Measurements from ENCODE around the gene IKZF1. TPM values are rescaled to one million over a fixed set of nuclear protein-coding genes. Genes with fewer than 3 reads are reported as not detected.

Gene IKZF1
- total RNA-seq: under 0.01 TPM in 1 of 2 replicates, not detected in the other

DNA sequence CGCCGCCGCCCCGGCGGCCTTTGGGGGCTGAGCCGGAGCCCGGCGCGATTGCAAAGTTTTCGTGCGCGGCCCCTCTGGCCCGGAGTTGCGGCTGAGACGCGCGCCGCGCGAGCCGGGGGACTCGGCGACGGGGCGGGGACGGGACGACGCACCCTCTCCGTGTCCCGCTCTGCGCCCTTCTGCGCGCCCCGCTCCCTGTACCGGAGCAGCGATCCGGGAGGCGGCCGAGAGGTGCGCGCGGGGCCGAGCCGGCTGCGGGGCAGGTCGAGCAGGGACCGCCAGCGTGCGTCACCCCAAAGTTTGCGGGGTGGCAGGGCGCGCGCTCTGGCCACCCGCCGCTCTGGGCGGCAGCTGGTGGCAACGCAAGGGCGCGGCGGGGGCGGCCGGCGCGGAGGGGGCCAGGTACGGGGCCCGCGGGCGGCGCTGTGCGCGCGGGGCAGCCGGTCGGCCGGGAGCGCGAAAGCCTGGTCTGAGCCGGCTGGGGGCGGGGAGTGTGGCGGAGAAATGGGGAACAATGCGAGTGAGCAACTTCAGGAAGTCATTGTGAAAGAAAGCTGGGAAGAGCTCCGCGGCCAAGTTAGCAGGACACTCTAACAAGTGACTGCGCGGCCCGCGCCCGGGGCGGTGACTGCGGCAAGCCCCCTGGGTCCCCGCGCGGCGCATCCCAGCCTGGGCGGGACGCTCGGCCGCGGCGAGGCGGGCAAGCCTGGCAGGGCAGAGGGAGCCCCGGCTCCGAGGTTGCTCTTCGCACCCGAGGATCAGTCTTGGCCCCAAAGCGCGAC lies at the start of gene IKZF1:
IKZF1 (plus strand) TSS at position 588 of the 782 bp plus-strand sequence. CDS start 14,346 bp downstream, outside the sequence.
- DNase-seq (ENCODE audit: low read depth, low spot score): no peak

DNA sequence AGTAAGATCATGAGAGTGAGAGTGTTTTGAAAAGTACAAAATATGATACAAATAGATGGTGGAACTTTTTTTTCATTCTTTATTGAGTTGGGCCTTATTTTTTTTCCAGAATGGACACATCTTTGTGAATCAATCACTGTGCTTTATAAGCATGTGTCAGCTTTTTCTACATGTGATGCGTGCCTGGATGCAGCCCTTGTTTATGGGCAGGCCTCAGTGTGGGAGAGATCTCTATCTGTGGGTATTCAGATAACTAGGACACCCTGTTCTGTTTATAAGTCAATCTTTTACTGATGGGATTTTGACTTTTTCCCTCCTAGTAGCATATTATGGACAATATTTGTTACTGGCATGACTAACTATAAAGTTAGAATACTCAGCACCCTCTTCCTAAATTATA lies 42.9 kb upstream of the IKZF1 start:
- DNase-seq (ENCODE audit: low read depth, low spot score): no peak

DNA sequence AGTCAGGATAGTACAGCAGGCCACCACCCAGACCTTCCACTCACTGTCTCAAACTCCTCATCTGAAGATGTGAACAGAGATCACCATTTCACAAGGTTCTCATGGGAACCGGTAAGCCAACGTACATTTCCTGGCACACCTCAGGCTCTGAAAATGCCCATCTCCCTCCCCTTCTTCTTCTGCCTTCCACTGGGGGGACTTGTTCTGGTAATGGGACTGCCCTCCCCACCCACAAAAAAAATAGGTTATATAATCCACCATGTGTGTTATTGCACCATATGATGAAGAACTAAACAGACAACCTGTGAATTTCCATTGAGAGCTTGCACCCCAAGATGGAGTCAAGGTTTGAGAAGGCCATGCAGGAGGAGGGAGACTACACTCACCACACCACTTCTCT lies 42.1 kb upstream of the IKZF1 start:
- no peak for DNase-seq (ENCODE audit: low read depth, low spot score)

DNA sequence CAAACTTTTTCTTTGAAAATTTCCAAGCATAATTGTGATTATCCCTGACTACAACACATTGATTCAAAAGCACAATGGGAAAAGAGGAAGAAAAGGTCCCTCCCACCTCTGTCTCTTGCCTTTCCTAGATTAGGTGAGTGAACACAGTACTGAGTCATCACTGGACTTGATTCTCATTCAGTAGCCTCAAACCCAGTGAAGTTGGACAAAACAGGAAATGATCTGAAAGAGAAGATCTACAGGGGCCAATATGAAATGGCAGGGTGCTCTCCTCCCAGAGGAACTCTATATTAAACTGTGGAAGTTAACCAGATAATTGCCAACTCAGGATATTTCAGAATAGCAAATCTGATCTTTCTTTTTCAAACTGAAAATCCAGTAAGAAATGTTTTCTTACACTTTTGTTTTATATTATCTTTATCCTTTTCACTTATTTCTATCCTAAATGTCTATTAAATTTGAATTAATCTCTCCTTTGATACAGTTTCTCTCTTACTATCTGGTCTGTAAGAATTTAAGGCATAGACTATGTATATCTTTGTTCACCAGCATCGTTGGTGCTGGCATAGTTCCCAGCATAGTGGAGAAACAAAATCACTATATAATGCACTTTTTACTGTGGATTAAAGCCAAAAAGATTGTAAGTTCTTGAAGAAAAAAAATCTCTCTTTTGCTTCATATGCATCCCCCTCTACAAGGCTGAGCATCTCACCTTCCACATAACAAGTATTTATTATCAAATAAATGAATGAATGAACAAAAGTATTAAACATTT lies 41.4 kb upstream of the IKZF1 start:
- DNase-seq (ENCODE audit: low read depth, low spot score): no peak

DNA sequence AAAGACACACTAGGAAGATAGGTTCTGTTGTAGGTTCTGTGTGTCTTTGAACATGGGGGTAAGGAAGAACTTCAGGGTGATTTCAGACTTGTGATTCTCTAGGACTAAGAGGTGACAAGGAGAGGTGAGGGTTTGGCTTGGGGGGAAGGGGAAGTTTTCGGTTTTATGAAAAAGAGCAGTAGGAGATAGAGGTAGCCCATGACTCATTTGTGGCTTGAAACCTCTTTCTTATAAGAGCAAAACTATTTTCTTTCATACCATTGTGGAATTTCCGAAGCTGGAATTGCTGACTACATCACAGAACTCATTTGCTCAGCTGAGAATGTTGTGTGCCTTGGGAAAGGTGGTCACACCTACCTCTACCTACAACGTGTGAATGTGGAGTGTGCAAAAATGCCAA lies 39.6 kb upstream of the IKZF1 start:
- DNase-seq (ENCODE audit: low read depth, low spot score): no peak

DNA sequence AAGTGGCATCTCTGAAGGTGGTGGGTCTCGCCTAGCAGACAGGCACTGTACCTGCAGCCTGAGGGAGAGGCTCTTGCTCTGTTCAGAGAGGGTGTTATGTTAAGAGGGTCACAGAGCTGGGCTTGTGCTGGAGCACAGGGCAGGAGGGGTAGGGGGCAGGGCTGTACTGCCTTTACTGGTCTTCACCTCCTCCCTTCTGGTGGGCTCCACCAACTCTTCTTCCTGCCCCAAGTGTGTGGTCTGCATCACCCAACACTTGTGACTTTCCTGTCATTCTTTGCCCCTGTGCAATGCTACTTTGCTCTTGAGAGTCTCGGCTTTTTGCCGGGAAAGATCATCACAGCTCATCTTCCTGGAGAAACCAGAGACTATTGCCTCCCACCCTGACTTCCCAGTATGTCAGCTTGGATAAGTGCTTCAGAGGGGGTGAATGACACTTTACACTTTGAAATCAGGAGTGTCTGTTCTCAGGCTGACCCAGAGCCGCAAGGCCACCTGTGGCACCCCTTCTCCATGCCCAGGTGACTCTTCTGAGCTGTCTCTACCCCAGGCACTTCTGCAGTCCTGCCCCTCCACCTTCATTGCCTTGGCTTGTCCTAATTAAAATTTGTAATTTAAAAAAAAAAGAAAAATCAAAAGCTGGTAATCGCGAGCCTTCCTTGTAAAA lies 38.4 kb upstream of the IKZF1 start:
- no peak for DNase-seq (ENCODE audit: low read depth, low spot score)

DNA sequence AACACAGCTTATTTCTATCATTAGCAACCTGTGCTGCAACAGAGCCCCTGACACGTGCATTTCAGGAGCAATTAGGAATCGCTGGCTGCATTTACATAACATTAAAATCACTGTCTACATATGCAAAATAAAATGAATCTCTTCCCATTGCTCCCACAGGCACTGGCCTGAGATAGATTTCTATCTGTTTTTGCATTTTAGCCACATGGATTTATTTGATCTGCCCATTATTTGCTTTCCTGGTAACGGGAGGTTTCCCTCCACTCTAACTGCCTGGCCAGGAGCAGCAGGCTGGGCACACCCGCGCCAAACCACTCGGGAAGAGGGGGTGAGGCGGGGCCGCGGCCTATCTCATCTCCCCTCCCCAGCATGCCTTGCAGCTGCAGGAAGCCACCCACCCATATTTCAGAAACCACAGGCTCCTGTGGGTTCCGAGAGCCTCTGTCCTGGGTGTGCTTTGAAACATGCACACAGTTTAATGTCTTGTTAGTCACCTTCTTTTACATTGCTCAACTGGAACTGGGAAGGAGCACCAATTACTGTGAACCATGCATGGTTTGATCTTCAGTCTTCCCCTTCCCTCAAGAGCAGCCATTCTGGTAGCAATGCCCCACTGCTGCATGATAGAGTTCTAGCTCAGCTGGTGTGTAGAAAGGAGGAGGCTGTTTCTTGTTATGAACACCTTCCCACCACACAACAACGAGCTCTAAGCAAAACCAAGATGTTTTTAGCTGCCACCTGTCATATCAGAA lies 37.7 kb upstream of the IKZF1 start:
- DNase-seq (ENCODE audit: low read depth, low spot score): no peak

DNA sequence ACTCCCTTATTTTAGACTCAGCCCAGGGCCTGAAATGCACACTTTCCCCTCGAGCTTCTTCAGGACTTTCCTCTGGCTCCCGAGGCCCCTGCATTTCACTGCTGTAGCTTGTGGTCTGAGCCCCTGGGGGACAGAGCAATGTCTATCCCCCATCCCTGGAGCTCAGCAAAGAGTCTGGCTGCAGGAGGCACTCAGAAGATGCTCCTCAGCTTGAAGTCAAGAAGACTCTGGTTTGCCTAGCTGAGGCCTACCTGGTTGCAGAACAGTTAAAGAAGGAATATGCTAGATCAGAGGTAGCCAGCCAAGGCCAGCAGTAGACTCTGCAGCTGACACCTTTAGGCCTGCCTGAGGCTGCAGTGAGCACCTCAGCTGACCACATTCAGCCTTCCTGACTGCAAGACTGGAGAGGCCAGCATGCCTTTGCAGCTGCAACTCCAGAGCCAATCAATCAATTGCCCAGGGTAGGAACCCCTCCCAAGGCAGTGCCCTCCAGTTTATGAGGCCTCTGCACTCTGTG lies 36.9 kb upstream of the IKZF1 start:
- DNase-seq (ENCODE audit: low read depth, low spot score): no peak

DNA sequence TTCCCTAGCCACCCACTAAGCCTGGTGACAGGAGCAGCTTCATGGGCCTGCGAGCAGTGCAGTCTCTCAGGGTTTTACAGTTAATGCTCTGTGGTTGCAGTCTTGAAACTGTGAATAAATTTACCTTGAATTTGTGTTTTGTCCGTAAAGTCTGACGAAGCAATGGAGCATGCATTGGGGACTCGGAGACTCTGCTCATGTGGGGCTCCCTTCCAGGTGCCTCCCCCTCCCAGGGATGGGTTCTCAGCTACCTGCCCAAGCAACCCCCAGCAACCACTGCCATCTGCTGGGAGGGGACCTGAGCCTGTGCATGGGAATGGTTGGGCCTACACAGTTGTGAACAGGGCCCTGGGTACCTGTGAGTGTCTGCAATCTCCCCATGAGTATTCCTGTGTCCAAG lies 36.3 kb upstream of the IKZF1 start:
- no peak for DNase-seq (ENCODE audit: low read depth, low spot score)

DNA sequence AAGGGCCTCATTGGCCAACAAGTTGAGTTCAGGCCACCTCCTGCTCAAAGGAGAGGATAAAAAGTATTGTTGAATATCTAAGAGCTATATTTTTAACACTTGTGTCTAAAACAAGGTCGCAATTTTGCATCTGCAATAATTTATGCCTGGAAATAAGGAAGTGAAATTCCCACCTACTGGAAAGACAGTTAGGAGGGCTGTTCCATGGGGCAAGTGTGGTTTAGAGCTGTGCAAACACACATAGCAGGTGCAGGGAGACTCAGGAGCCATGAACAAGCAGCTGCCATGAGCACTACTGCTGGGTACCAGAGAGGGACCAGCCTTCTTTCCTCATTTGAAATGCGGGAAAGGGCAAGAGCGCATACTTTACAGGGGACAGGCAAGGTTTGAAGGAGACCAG lies 35.5 kb upstream of the IKZF1 start:
- DNase-seq (ENCODE audit: low read depth, low spot score): no peak

DNA sequence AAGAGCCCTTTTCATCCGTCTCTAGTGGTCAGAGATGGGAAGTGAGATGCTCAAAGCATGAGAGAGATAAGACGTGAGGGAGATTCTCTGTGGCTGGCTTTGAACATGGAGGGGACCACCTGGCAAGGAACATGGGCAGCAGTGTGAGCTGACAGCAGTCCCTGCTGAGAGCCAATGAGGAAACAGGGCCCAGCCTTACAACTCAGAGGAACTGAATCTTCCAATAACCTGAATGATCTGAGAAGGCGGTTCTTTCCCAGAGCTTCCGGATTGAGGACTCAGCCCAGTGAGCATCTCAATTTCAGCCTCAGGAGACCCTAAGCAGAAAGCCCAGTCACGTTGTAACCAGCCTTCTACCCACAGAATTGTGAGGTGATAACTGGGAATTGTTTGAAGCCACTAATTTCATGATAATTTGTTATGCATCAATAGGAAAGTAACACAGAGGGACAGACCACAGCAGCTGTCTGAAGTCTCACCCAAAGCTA lies 33.9 kb upstream of the IKZF1 start:
- DNase-seq (ENCODE audit: low read depth, low spot score): no peak

DNA sequence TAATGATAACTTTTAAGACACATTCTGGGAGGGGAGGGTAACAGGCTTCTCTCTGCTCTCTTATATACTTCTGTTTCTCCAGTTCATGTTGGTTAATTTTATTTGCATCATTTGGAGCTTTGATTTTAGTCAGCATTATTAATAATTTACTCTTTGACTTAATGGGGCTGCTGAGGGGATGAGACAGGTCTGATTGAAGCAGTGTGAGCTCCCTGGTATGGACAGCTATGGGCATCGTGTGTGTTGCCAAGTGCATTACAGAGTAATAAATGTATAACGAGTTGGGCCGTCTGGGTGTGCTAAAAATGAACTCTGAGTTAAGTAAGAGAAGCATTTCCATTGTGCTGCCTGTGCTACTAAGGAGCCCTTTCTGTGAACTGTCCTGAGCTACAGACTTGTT lies 31.7 kb upstream of the IKZF1 start:
- DNase-seq (ENCODE audit: low read depth, low spot score): no peak

DNA sequence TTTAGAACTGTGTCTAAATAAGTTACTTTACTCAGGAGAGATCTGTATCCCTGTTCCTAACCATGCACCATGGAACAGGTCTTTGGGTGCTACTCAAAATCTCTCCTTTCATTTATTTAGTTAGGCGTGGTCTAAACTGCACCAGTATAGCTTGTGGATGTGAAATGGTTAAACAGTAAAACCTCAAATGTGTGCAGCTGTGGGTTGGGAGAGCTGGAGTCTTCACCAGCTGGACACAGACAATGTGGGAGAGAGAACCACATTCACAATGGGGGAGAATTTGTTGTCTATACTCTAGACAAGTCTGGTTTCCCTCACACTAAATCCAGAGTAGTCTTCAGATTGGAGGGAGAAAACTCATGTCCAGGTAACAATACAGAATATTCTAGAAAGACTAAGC lies 31.2 kb upstream of the IKZF1 start:
- DNase-seq (ENCODE audit: low read depth, low spot score): no peak

DNA sequence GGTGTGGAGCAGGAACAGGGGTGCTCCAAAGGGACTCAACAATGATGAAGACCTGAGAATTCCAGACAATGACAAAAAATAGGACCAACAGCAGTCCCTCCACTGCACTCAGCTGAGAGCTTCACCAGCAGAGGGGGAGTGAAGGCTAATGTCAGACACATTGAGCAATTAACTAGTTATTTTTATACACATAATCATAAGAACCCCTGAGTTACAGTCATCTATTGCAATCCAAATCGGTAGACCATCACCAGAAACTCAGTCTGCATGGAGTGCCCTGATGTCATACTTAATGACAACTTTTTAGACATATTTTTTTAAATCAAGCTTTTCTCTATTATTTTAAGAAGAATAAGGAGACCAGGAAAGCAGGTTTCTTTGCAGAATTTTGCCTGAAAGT lies 30.6 kb upstream of the IKZF1 start:
- no peak for DNase-seq (ENCODE audit: low read depth, low spot score)

DNA sequence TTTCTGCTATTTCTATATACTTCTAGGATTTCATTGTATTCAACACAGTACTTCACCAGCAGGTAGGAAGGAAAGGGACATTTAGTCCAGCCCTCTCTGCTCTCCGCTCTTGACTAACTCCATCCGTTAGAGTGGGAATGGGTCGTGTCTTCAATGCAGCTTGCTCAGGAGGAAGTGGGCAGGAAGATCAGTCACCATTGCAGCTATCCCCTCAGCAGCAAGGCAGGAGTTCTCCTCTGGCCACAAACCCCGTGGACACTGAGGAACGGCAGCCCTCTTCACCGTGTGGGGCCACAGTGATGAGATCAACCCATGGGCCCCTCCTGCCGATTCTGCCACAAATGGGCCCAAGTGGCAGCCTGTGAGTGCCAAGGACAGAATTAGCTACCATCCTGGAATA lies 30.2 kb upstream of the IKZF1 start:
- DNase-seq (ENCODE audit: low read depth, low spot score): no peak

DNA sequence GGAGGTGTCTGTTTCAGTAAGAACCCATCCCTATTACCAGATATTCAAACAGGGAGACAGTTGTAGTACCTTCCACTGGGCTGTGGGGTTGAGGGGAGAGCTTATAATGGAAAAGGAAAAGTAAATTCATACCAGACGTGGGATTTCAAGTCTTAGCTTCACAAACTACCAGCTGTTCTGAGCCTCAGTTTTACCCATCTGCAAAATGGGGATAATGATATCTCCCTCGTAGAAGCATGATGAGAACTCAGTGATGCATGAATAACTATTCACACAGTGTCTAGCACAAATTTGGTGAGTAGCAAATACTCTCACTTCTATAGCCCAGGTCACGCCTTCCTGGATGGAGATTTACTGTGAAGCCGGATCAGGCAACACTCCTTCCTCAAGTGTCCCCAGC lies 29.1 kb upstream of the IKZF1 start:
- no peak for DNase-seq (ENCODE audit: low read depth, low spot score)

DNA sequence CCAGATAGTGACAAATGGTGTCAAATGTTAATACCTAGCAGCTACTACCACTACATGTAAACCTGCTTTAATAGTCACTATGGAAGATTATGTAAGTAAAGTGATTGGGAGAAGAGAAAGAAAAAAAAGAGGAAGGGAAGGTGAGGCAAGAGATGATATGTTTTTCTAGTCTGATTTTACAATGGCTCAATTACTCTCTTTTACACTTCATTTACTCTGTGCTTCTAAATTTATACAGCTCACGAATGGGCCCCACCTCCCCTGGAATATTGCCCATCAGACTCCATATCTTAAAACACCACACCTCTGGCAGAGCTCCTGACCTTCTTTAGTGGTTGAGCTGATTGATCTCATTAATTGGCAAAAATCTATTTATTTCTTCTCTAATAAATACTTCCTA lies 28.0 kb upstream of the IKZF1 start:
- DNase-seq (ENCODE audit: low read depth, low spot score): no peak

DNA sequence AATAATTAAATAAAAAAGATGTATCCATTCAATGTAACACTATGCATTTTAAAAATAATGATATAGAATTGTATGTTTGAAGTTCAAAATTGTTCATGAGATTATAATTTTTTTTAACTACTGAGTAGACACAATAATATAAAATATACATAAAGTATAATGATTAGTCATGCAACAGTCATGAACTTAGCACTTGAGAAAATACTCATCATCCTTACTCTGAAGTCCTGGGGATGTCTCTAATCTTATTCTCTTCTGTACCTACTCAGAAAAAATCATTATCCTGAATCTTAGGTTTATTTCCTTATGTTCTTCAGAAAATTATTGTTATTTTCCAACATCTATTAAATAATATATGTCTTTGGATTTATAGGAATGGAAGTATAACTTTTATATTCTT lies 26.4 kb upstream of the IKZF1 start:
- no peak for DNase-seq (ENCODE audit: low read depth, low spot score)

DNA sequence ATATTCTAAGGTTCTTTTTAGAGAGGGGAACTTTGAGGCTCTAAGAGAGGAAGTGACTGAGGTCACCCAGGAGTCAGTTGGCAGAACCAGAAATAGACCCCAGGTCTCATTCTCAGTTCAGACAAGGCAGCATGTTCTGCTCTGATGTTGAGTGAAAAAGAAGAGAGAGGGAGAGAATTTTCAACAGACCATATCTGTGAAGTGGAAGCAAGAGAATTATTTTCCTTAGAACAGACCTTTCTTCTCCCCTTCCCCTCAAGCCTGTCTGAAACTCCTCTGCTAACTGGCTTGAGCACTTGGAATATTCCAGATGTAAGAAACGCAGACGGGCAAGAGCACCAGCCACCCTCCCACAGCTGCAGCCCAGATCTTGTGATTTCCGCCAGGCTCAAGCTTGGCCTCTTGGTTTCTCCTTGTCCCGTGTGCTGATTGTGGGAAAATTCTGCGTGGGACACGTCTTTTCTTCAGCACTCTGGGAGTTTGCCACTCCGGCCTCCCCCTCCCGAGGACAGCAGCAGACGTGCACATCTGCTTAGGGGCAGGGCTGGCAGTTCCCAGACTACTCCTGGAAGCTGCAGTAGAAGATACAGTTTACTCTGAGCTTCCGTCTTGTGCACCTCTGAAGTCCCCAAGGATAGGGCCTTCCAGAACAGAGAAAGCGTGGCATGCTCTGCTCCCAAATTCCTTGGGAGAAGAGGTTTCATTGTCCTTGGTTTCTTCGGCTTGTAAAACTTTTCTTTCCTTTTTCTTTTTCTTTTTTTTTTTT lies 22.7 kb upstream of the IKZF1 start:
- no peak for DNase-seq (ENCODE audit: low read depth, low spot score)

DNA sequence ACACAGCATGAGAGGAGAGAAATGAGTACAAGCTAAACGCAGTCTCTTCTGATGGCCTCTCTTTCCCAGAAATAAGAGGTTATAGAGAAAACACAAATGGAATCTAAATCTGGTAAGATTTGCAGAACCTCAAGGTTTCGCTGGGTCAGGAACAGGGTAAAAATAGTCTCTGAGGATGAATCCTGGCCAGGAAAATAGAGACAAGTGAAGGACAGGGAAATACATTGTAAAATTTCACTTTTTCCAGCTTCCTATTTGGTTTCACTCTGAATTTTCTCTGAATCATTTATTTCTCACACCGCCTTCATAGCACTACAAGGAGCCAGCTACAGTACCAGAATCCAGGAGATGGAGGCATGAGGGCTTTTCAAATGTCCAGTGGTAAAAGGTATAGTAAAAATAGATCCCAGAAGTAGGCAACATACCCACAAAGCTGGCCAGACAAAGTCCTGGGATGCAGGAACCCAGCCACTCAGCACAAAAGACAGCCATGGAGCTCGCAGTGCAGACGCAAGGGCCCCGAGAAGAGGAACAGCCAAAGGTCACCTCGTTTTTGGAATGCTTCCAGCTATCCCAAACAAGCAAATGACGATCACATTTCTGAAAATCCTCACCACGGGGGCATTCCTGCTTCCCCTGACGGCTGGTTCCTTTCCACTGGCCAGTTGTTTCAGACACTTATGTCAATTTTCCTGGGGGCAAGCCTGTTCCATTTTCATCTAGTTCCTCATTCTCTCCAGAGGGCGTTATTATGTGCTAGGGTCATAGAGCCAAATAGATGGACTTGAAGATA lies 21.5 kb upstream of the IKZF1 start:
- DNase-seq (ENCODE audit: low read depth, low spot score): no peak

Data from pulmonary artery endothelial cell (primary cell).